Liver (tissue), 9 donors: Measurements from ENCODE around the gene NFE2L1. TPM values are rescaled to one million over a fixed set of nuclear protein-coding genes. Genes with fewer than 3 reads are reported as not detected.
"Not testable (repeated sequence)": the region's sequence is repeated elsewhere in the genome, so short reads cannot be mapped to it uniquely, and the experiment has no call there.

Source experiments
- DNase-seq: peaks from one replicate; pipeline ENCODE4 v3.0.0-alpha.2; 2017; ENCODE audit warnings: low spot score
- H3K27ac ChIP-seq, 2 donors: one replicate each; pipeline ENCODE4 v1.7.0; 2013; ENCODE audit warnings: inconsistent platforms in 2 of 2, low read length in 2 of 2, control low read depth in 1 of 2, low read depth in 1 of 2, mild to moderate bottlenecking in 1 of 2
- H3K27me3 ChIP-seq, 4 donors: one replicate each; pipeline versions ENCODE4 v1.6.1 to v1.7.0; 2013; ENCODE audit warnings: low read length in 3 of 4, inconsistent platforms in 1 of 4, mild to moderate bottlenecking in 1 of 4, moderate library complexity in 1 of 4; ENCODE audit not compliant: control insufficient read depth in 4 of 4, insufficient read depth in 4 of 4
- H3K36me3 ChIP-seq, 4 donors: one replicate each; pipeline versions ENCODE4 v1.6.1 to v1.7.0; 2013; ENCODE audit warnings: low read length in 3 of 4, mild to moderate bottlenecking in 3 of 4, low read depth in 1 of 4, moderate library complexity in 1 of 4; ENCODE audit not compliant: control insufficient read depth in 4 of 4, insufficient read depth in 3 of 4
- H3K4me1 ChIP-seq, 4 donors: one replicate each; pipeline versions ENCODE4 v1.6.1 to v1.7.0; 2013; ENCODE audit warnings: low read length in 3 of 4, mild to moderate bottlenecking in 3 of 4, moderate library complexity in 1 of 4; ENCODE audit not compliant: control insufficient read depth in 4 of 4, insufficient read depth in 4 of 4
- H3K4me3 ChIP-seq, 3 donors: one replicate each; pipeline versions ENCODE4 v1.6.1 to v1.7.0; 2013; ENCODE audit warnings: low read length in 3 of 3, control low read depth in 1 of 3, low read depth in 1 of 3, mild to moderate bottlenecking in 1 of 3
- H3K9ac ChIP-seq, 2 donors: one replicate each; pipeline ENCODE4 v1.7.0; 2013; ENCODE audit warnings: low read length in 2 of 2, mild to moderate bottlenecking in 2 of 2, moderate library complexity in 2 of 2, control low read depth in 1 of 2, low read depth in 1 of 2
- H3K9me3 ChIP-seq, 4 donors: one replicate each; pipeline versions ENCODE4 v1.6.1 to v1.7.0; 2013; ENCODE audit warnings: low read length in 3 of 4; ENCODE audit not compliant: control insufficient read depth in 4 of 4
- EGR1 ChIP-seq, 2 donors: IDR thresholded peaks; 2 replicates each; pipeline ENCODE4 v1.6.1; 2016 to 2018; ENCODE audit warnings: antibody characterized with exemption in 2 of 2, low read depth in 2 of 2
- HNF4A ChIP-seq, 2 donors: conservative IDR thresholded peaks; 2 replicates each; pipeline ENCODE4 v1.6.1; 2016; ENCODE audit warnings: antibody characterized with exemption in 2 of 2, mild to moderate bottlenecking in 2 of 2
- JUND ChIP-seq, 2 donors: IDR thresholded peaks; 2 replicates each; pipeline ENCODE4 v1.6.1; 2016; ENCODE audit warnings: antibody characterized with exemption in 2 of 2
- RAD21 ChIP-seq, 2 donors: IDR thresholded peaks; 2 replicates each; pipeline ENCODE4 v1.6.1; 2016; ENCODE audit warnings: antibody characterized with exemption in 2 of 2, mild to moderate bottlenecking in 2 of 2
- REST ChIP-seq: IDR thresholded peaks from 2 replicates; pipeline ENCODE4 v1.6.1; 2016; ENCODE audit warnings: antibody characterized with exemption, mild to moderate bottlenecking
- RXRA ChIP-seq, 2 donors: IDR thresholded peaks; 2 replicates each; pipeline ENCODE4 v1.6.1; 2017 to 2018; ENCODE audit warnings: antibody characterized with exemption in 2 of 2, mild to moderate bottlenecking in 1 of 2
- SP1 ChIP-seq: IDR thresholded peaks from 2 replicates; pipeline ENCODE4 v1.6.1; 2018; ENCODE audit warnings: antibody characterized with exemption, mild to moderate bottlenecking
- TAF1 ChIP-seq: conservative IDR thresholded peaks from 2 replicates; pipeline ENCODE4 v1.6.1; 2016; ENCODE audit warnings: antibody characterized with exemption, mild to moderate bottlenecking
- YY1 ChIP-seq: IDR thresholded peaks from 2 replicates; pipeline ENCODE4 v1.6.1; 2016; ENCODE audit warnings: antibody characterized with exemption, mild to moderate bottlenecking
- ZBTB33 ChIP-seq: IDR thresholded peaks from 2 replicates; pipeline ENCODE4 v1.6.1; 2016; ENCODE audit warnings: antibody characterized with exemption
- WGBS: extraction: QIAGEN DNeasy Blood & Tissue Kit; methylation state at CpG from one replicate; pipeline ENCODE4 v1.1.7; 2013; 5-methylcytosine and 5-hydroxymethylcytosine counted together
- polyA plus RNA-seq, 2 donors: library from polyadenylated mRNA; stranded (reverse) in 1 of 2; unstranded in 1 of 2; fragments of 200-250 nt in 1 of 2; fragments of >200 nt in 1 of 2; fragmentation: Nextera tagmentation in 1 of 2; extraction: Ambion mirVana in 1 of 2; gene quantifications; one replicate each; pipeline versions ENCODE4 v1.2.1 to v1.2.3, GENCODE V29; 2013 to 2015
- total RNA-seq, 2 donors: library from RNA; depleted of rRNA; stranded (reverse); fragments of >200 nt; gene quantifications; one replicate each; pipeline ENCODE4 v1.2.3, GENCODE V29; 2014
- TF ChIP-seq, protein P1 (sequence below): IDR thresholded peaks from 2 replicates; pipeline ENCODE4 v1.6.1; 2016; ENCODE audit warnings: antibody characterized with exemption
- TF ChIP-seq, protein P2 (sequence below): IDR thresholded peaks from 2 replicates; pipeline ENCODE4 v1.6.1; 2016; ENCODE audit warnings: antibody characterized with exemption
- TF ChIP-seq, protein P3 (sequence below): fragments of 150-350 bp; IDR thresholded peaks from 2 replicates; pipeline ENCODE4 v1.5.1; 2017; ENCODE audit warnings: improper control_type of control experiment, low read depth, low read length; ENCODE audit not compliant: missing input control
- donor health status: healthy.
- donor health status: healthy.
- donor health status: healthy.
- donor health status: healthy.
- donor health status: healthy.

NFE2L1 gene
- total and polyA plus RNA-seq, 4 donors = 14.3 to 79.5 (median 57.6) TPM

- H3K9ac ChIP-seq, H3K4me3 ChIP-seq, H3K9me3 ChIP-seq, H3K27me3 ChIP-seq, DNase-seq, H3K36me3 ChIP-seq: not testable (repeated sequence)
- peaks cover 9 to 55% (median 48%) of the 10 kb centered on the region in 4 donors for H3K4me1 ChIP-seq
- TF ChIP-seq, protein P1, sequence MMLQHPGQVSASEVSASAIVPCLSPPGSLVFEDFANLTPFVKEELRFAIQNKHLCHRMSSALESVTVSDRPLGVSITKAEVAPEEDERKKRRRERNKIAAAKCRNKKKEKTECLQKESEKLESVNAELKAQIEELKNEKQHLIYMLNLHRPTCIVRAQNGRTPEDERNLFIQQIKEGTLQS = peak; percentile 22
- TF ChIP-seq JUND (IDR thresholded peaks at IDR 0.05) (peak in 1 of 2 donors; percentile 13), SP1 (peak; percentile 5), RXRA (IDR thresholded peaks at IDR 0.05) (peak in 1 of 2 donors; percentile 23), RAD21 (IDR thresholded peaks at IDR 0.05) (peak in 1 of 2 donors; percentile 14), EGR1 (IDR thresholded peaks at IDR 0.05; ENCODE audit: low read depth in 2 of 2) (peak; percentile 14 to 31), HNF4A (conservative IDR thresholded peaks at IDR 0.05) (peak in 1 of 2 donors; percentile 19)
- TF ChIP-seq, protein P2, sequence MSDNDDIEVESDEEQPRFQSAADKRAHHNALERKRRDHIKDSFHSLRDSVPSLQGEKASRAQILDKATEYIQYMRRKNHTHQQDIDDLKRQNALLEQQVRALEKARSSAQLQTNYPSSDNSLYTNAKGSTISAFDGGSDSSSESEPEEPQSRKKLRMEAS = peak; percentile 21
- 32% methylated on average over 2 of the region's 2 CpGs for WGBS
- H3K27ac ChIP-seq = peak overlapping the region; percentile 3 to 47
These were observed 19.6 kb downstream of the NFE2L1 start for GRCh38 chr17:48067808-48068207.

- H3K9ac ChIP-seq = no peak overlapping the region
- no peaks in the 10 kb centered on the region for H3K27me3 ChIP-seq
- H3K4me1 ChIP-seq = peaks cover 9 to 55% (median 47%) of the 10 kb centered on the region in 4 donors
- DNase-seq = no peak
- no peaks in the 10 kb centered on the region for H3K9me3 ChIP-seq
- H3K36me3 ChIP-seq = peaks cover 0 to 5% (median 0%) of the 10 kb centered on the region in 4 donors
- no peak overlapping the region for H3K4me3 ChIP-seq
- 54% methylated on average over 3 of the region's 3 CpGs for WGBS
- TF ChIP-seq RXRA (IDR thresholded peaks at IDR 0.05) (peak in 1 of 2 donors; percentile 9), RAD21 (IDR thresholded peaks at IDR 0.05) (peak in 1 of 2 donors; percentile 31), ZBTB33 (no peak), REST (no peak), TAF1 (no peak), HNF4A (conservative IDR thresholded peaks at IDR 0.05) (peak; percentile 67 to 70), YY1 (no peak), JUND (IDR thresholded peaks at IDR 0.05) (no peak), SP1 (peak; percentile 40)
- TF ChIP-seq, protein P1 = no peak
- TF ChIP-seq, protein P3, sequence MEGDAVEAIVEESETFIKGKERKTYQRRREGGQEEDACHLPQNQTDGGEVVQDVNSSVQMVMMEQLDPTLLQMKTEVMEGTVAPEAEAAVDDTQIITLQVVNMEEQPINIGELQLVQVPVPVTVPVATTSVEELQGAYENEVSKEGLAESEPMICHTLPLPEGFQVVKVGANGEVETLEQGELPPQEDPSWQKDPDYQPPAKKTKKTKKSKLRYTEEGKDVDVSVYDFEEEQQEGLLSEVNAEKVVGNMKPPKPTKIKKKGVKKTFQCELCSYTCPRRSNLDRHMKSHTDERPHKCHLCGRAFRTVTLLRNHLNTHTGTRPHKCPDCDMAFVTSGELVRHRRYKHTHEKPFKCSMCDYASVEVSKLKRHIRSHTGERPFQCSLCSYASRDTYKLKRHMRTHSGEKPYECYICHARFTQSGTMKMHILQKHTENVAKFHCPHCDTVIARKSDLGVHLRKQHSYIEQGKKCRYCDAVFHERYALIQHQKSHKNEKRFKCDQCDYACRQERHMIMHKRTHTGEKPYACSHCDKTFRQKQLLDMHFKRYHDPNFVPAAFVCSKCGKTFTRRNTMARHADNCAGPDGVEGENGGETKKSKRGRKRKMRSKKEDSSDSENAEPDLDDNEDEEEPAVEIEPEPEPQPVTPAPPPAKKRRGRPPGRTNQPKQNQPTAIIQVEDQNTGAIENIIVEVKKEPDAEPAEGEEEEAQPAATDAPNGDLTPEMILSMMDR = peak; percentile 32
- peak overlapping the region; percentile 3 to 47 for H3K27ac ChIP-seq
These were observed 20.4 kb downstream of the NFE2L1 start for GRCh38 chr17:48068491-48068961.
